Heart right ventricle (tissue), 16 donors: ENCODE measurements around the gene CD247. TPM values are rescaled to one million over a fixed set of nuclear protein-coding genes. Genes with fewer than 3 reads are reported as not detected.
A peak's percentile ranks its signal among the peaks of the same experiment; 100 is the strongest.

Experiments used
- ATAC-seq, 8 donors: fragments of 200-7000 bp; cut with Tn5 transposase; one replicate each; pipeline ENCODE4 v1.9.1; 2020; ENCODE audit warnings: mild to moderate bottlenecking in 8 of 8, moderate library complexity in 8 of 8, moderate number of reproducible peaks in 1 of 8
- DNase-seq, 2 donors: peaks; one replicate each; pipeline ENCODE4 v3.0.0-alpha.2; 2020
- H3K27ac ChIP-seq, 10 donors: fragments of 200-600 bp; sonication (generic) in 2 of 10; one replicate each; pipeline versions ENCODE4 v1.5.0 to v1.8.0; 2020 to 2022; ENCODE audit warnings: mild to moderate bottlenecking in 3 of 10
- H3K27me3 ChIP-seq, 7 donors: fragments of 200-600 bp; one replicate each; pipeline ENCODE4 v1.8.0; 2021 to 2022; ENCODE audit warnings: mild to moderate bottlenecking in 2 of 7
- H3K36me3 ChIP-seq, 9 donors: fragments of 200-600 bp; sonication (generic) in 1 of 9; one replicate each; pipeline versions ENCODE4 v1.5.0 to v1.8.0; 2020 to 2022; ENCODE audit warnings: mild to moderate bottlenecking in 2 of 9
- H3K4me1 ChIP-seq, 9 donors: fragments of 200-600 bp; sonication (generic) in 1 of 9; one replicate each; pipeline versions ENCODE4 v1.5.0 to v1.8.0; 2020 to 2022; ENCODE audit warnings: mild to moderate bottlenecking in 4 of 9
- H3K4me3 ChIP-seq, 10 donors: fragments of 200-600 bp; sonication (generic) in 2 of 10; one replicate each; pipeline versions ENCODE4 v1.5.0 to v1.8.0; 2020 to 2022; ENCODE audit warnings: mild to moderate bottlenecking in 7 of 10, moderate library complexity in 2 of 10
- H3K9me3 ChIP-seq, 11 donors: fragments of 200-600 bp in 10 of 11; sonication (generic) in 2 of 11; one replicate each; pipeline versions ENCODE4 v1.5.0 to v1.8.0; 2013 to 2022; ENCODE audit warnings: mild to moderate bottlenecking in 2 of 11, control low read depth in 1 of 11, moderate library complexity in 1 of 11
- CTCF ChIP-seq, 9 donors: fragments of 200-600 bp; sonication (generic) in 2 of 9; IDR thresholded peaks; one replicate each; pipeline versions ENCODE4 v1.5.0 to v1.8.0; 2021 to 2022; ENCODE audit warnings: antibody characterized with exemption in 9 of 9, mild to moderate bottlenecking in 5 of 9, moderate library complexity in 1 of 9
- WGBS, 2 donors: extraction: QIAGEN DNeasy Blood & Tissue Kit; methylation state at CpG; one replicate each; pipeline ENCODE4 v1.1.7; 2013; ENCODE audit warnings: inconsistent platforms in 1 of 2; 5-methylcytosine and 5-hydroxymethylcytosine counted together
- intact Hi-C, 10 donors: fragments of 100-400 bp; cut with DNase I; formaldehyde crosslinking; loops; one replicate each; pipeline versions ENCODE4 v1.11.1 to v1.14.2; 2022
- polyA plus RNA-seq, 2 donors: library from polyadenylated mRNA; stranded (reverse); fragments of 200-250 nt; gene quantifications; one replicate each; pipeline ENCODE4 v1.2.3, GENCODE V29; 2013
- total RNA-seq, 10 donors: library from RNA; stranded (reverse); fragmentation: NEBNext Ultra II Directional in 3 of 10; extraction: Animal tissue kit (Norgen Biotek cat#: 25700) in 3 of 10; gene quantifications; one replicate each; pipeline versions ENCODE4 v1.2.1 to v1.2.4, GENCODE V29; 2021 to 2023
- donor health status: Arrhythmogenic right ventricular cardiomyopathy.
- donor health status: ischemic (EF 13 %, LVEDD 7.1; RV severe dilation, severe dysfunction).
- donor health status: healthy with polysubstance abuse.
- donor health status: DM: no; HTN: yes; CAD: no.
- donor health status: DM: no; HTN: no; CAD: no.
- donor health status: ischemic (EF 25% LVEDD 6.9; RV normal size, moderate dysfunction).
- donor health status: ischemic (EF 25% LVEDD 5.7; RV mildly dilated, moderate dysfunction).
- donor health status: healthy.
- donor health status: DM: yes; HTN: yes; CAD: no.
- donor health status: Ischemic cardiomyopathy.
- donor health status: ischemic (EF 35%, LVEDD 5.7; RV mildly dilated, moderate dysfunction).
- donor health status: nonischemic (EF 11% LVEDD 7.7; RV severe dilation, severe dysfunction).
- donor health status: DM: yes; HTN: yes; CAD: no.
- donor health status: PGD.
- donor health status: ischemic (EF 29% LVEDD 5.4; RV normal size, mild dysfunction).
- donor health status: nonischemic (EF 23%, LVEDD 6.1; RV moderate dilation, normal function).

The CD247 gene
- total and polyA plus RNA-seq, 12 donors = 0.31 to 6.5 (median 0.66) TPM; not detected in 1

GRCh38 chr1:167467752-167468151 lies 50.6 kb downstream of the CD247 start:
- Histone ChIP-seq H3K9me3 (no peaks in the 10 kb centered on the region), H3K36me3 (no peaks in the 10 kb centered on the region), H3K27ac (no peak overlapping the region), H3K4me1 (peaks cover 0 to 5% (median 0%) of the 10 kb centered on the region in 9 donors), H3K4me3 (no peak overlapping the region), H3K27me3 (no peaks in the 10 kb centered on the region)
- intact Hi-C loops = loop anchor here in 1 of 10 donors (10.0 kb wide), 1 partner anchor 57 kb away; no protein-coding TSS in a partner anchor
- ATAC-seq (no peak), DNase-seq (no peak)
- TF ChIP-seq CTCF (IDR thresholded peaks at IDR 0.05) = no peak
- WGBS, 2 donors = 79 to 85% methylated on average over 9 of the region's 9 CpGs

- peaks cover 0 to 5% (median 0%) of the 10 kb centered on the region in 9 donors for H3K4me1 ChIP-seq
- H3K36me3 ChIP-seq = no peaks in the 10 kb centered on the region
- TF ChIP-seq CTCF (IDR thresholded peaks at IDR 0.05) = no peak
- DNase-seq (no peak), ATAC-seq (no peak)
- no peak overlapping the region for H3K27ac ChIP-seq
- intact Hi-C loops = loop anchor here in 1 of 10 donors (10.0 kb wide), 1 partner anchor 58 kb away; no protein-coding TSS in a partner anchor
- H3K27me3 ChIP-seq = no peaks in the 10 kb centered on the region
- no peaks in the 10 kb centered on the region for H3K9me3 ChIP-seq
- H3K4me3 ChIP-seq = no peak overlapping the region
- WGBS, 2 donors = 85 to 90% methylated on average over 15 of the region's 15 CpGs
Observed at GRCh38 chr1:167467126-167467710, 51.1 kb downstream of the CD247 start.

DNA sequence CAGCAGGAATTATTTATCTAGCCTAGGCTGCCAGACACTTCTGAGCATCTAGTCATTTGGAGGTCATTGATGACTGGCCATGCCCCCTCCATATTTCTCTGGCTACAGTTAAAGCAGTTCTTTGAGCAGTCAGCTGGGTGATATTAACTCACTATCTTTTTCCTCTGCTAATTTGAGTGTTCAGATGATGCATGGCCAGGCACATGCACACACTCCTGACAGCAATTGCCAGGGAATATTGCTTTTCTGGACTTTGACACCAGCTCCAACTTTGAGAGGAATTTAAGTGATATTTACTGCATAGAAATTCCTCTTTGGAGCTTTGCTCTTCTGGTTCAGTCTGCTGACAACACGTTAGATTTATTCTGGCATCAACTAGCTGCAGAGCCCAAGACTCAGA lies 52.6 kb downstream of the CD247 start:
- WGBS, 2 donors = 42 to 44% methylated on average over 1 of the region's 1 CpG

DNA sequence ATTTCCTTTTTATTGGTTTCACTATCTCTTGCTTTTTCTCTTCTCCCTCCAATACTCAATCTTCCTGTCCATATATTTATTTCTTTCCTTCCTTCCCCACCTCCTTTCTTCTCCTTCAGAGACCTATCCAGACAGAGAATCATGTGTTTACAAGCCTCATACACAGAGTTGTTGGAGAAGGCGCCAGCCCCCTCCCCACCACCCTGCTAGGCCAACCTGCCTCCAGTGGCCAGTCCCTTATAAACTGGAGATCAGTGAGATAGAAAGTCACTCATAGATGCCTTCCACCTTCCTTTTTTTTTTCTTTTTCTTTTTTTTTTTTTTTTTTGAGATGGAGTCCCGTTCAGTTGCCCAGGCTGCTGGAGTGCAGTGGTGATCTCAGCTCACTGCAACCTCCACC lies 53.3 kb downstream of the CD247 start:
- DNase-seq (no peak), ATAC-seq (no peak)
- H3K4me3 ChIP-seq = no peak overlapping the region
- no peaks in the 10 kb centered on the region for H3K36me3 ChIP-seq
- H3K27ac ChIP-seq = no peak overlapping the region
- no peaks in the 10 kb centered on the region for H3K9me3 ChIP-seq
- intact Hi-C loops = loop anchor here in 1 of 10 donors (10.0 kb wide), 1 partner anchor 60 kb away; no protein-coding TSS in a partner anchor
- H3K4me1 ChIP-seq = peaks cover 0 to 5% (median 0%) of the 10 kb centered on the region in 9 donors
- no peaks in the 10 kb centered on the region for H3K27me3 ChIP-seq
- no peak for TF ChIP-seq CTCF (IDR thresholded peaks at IDR 0.05)
- 86 to 96% methylated on average over 2 of the region's 2 CpGs for whole genome bisulfite sequencing, 2 donors

More for the DNA sequence above, 52.6 kb downstream of the CD247 start:
- H3K36me3 ChIP-seq = no peaks in the 10 kb centered on the region
- H3K4me1 ChIP-seq = peaks cover 0 to 5% (median 0%) of the 10 kb centered on the region in 9 donors
- no peaks in the 10 kb centered on the region for H3K9me3 ChIP-seq
- no peak for TF ChIP-seq CTCF (IDR thresholded peaks at IDR 0.05)
- H3K27me3 ChIP-seq = no peaks in the 10 kb centered on the region
- no peak overlapping the region for H3K27ac ChIP-seq
- intact Hi-C loops = loop anchor here in 1 of 10 donors (10.0 kb wide), 1 partner anchor 59 kb away; no protein-coding TSS in a partner anchor
- ATAC-seq = peak in 2 of 8 donors; percentile 34 to 44
- no peak for DNase-seq
- no peak overlapping the region for H3K4me3 ChIP-seq
